K562 (cell line): ENCODE results near the gene RNF207. TPM values are rescaled to one million over a fixed set of nuclear protein-coding genes. Genes with fewer than 3 reads are reported as not detected.

Experiments used
- BRD4 ChIP-seq: fragments of 200-600 bp; sonication (generic); IDR thresholded peaks from 2 replicates; pipeline ENCODE4 v1.6.1; 2017; ENCODE audit warnings: inconsistent platforms
- CREB1 ChIP-seq, 2 experiments: sonication (generic) in 1 of 2; formaldehyde crosslinking in 1 of 2; IDR thresholded peaks; 2 replicates each; pipeline versions ENCODE4 v1.6.1 to v1.8.0; 2012 to 2022; ENCODE audit warnings: inconsistent platforms in 1 of 2, mild to moderate bottlenecking in 1 of 2, missing genetic modification reagents in 1 of 2, moderate library complexity in 1 of 2
- MIER1 ChIP-seq: fragments of 450-650 bp; IDR thresholded peaks from 2 replicates; pipeline ENCODE4 v1.6.1; 2016; ENCODE audit warnings: antibody characterized with exemption, mild to moderate bottlenecking, low read depth
- RCOR1 ChIP-seq, 2 experiments: IDR thresholded peaks; 2 replicates each; pipeline ENCODE4 v1.6.1; 2012; ENCODE audit warnings: low read depth in 2 of 2, low read length in 2 of 2, borderline replicate concordance in 1 of 2, improper control_type of control experiment in 1 of 2
- ZFP36 ChIP-seq: fragments of 150-350 bp; IDR thresholded peaks from 2 replicates; pipeline ENCODE4 v1.6.1; 2018; ENCODE audit warnings: low read length, low read depth; ENCODE audit not compliant: partially characterized antibody
- polyA plus RNA-seq, 8 experiments: library from polyadenylated mRNA; depleted of rRNA in 4 of 8; stranded (reverse) in 5 of 8; unstranded in 3 of 8; fragments of >200 nt; fragmentation: Nextera tagmentation in 2 of 8; fragmentation: Illumina TruSeq in 1 of 8; extraction: Ambion mirVana in 2 of 8; extraction: Trizol in 1 of 8; gene quantifications; 2 replicates each; pipeline versions ENCODE4 v1.2.1 to v1.2.3, GENCODE V29; 2011 to 2014; ENCODE audit warnings: inconsistent platforms in 1 of 8, missing spikeins in 1 of 8
- total RNA-seq, 7 experiments: library from RNA; depleted of rRNA in 6 of 7; stranded (reverse); fragments of >200 nt in 6 of 7; fragmentation: Illumina TruSeq in 2 of 7; extraction: Trizol in 2 of 7; gene quantifications; 2 replicates each; pipeline versions ENCODE4 v1.2.1 to v1.2.3, GENCODE V29; 2011 to 2021; ENCODE audit warnings: low replicate concordance in 1 of 7
- TF ChIP-seq, protein P1 (sequence below), 2 experiments: fragments of 450-650 bp; formaldehyde crosslinking in 1 of 2; IDR thresholded peaks; 2 replicates each; pipeline versions ENCODE4 v1.4.0 to v1.6.1; 2014 to 2020; ENCODE audit warnings: mild to moderate bottlenecking in 2 of 2, borderline replicate concordance in 1 of 2, low read depth in 1 of 2
- TF ChIP-seq, protein P2 (sequence below): IDR thresholded peaks from 2 replicates; pipeline ENCODE4 v1.6.1; 2011; ENCODE audit warnings: borderline replicate concordance, low read depth, mild to moderate bottlenecking, moderate library complexity, low read length; ENCODE audit not compliant: insufficient read depth, poor library complexity, severe bottlenecking
- TF ChIP-seq, protein P3 (sequence below): conservative IDR thresholded peaks from 2 replicates; pipeline ENCODE4 v1.6.1; 2011; ENCODE audit warnings: low read depth, mild to moderate bottlenecking, low read length; ENCODE audit not compliant: control insufficient read depth

RNF207 gene
- total and polyA plus RNA-seq, 9 of the 15 experiments (the other 6 are each of a cell fraction or from before 2014, with no cell fraction given), result 2.7 to 30.6 (median 12.9) TPM

DNA sequence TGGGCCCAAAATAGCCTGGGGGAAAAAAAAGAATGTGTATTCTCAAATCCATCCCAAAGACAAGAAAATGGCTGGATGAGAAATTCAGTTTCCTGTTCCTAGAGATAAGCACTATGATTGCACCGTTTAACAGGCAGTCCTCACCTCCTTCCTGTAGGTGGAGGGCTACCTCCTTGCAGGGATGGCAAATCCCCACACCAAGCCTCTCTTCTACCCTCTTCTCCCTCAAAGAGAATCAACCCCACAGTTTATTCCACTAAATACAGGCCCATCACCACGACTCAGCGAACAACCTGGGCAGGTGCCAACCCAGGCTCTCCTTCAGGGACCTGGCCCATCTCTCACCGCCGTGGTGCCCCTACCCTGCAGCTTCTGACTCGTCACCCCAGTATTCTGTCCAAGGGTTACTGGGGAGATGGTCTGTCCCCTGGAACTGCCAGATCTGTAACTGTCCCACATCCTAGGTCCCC is 22.4 kb upstream of the RNF207 start (continued):
- TF ChIP-seq, protein P1, sequence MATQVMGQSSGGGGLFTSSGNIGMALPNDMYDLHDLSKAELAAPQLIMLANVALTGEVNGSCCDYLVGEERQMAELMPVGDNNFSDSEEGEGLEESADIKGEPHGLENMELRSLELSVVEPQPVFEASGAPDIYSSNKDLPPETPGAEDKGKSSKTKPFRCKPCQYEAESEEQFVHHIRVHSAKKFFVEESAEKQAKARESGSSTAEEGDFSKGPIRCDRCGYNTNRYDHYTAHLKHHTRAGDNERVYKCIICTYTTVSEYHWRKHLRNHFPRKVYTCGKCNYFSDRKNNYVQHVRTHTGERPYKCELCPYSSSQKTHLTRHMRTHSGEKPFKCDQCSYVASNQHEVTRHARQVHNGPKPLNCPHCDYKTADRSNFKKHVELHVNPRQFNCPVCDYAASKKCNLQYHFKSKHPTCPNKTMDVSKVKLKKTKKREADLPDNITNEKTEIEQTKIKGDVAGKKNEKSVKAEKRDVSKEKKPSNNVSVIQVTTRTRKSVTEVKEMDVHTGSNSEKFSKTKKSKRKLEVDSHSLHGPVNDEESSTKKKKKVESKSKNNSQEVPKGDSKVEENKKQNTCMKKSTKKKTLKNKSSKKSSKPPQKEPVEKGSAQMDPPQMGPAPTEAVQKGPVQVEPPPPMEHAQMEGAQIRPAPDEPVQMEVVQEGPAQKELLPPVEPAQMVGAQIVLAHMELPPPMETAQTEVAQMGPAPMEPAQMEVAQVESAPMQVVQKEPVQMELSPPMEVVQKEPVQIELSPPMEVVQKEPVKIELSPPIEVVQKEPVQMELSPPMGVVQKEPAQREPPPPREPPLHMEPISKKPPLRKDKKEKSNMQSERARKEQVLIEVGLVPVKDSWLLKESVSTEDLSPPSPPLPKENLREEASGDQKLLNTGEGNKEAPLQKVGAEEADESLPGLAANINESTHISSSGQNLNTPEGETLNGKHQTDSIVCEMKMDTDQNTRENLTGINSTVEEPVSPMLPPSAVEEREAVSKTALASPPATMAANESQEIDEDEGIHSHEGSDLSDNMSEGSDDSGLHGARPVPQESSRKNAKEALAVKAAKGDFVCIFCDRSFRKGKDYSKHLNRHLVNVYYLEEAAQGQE (IDR thresholded peaks at IDR 0.05; ENCODE audit: borderline replicate concordance), result peak; percentile 44; the same call in 1 of the 2 replicates
- TF ChIP-seq, protein P1 (CRISPR knock-in tag; IDR thresholded peaks at IDR 0.05; ENCODE audit: low read depth), result no peak
- TF ChIP-seq BRD4 (no peak), CREB1 (IDR thresholded peaks at IDR 0.05) (no peak), CREB1 (CRISPR knock-in tag; IDR thresholded peaks at IDR 0.05) (no peak), RCOR1 (IDR thresholded peaks at IDR 0.05; ENCODE audit: borderline replicate concordance in 1 of 2, low read depth in 2 of 2, low read length in 2 of 2) (0 out of 4 replicates have a peak, but pooled peaks of 1 of the 2 experiments have one; percentile 25), ZFP36 (peak; percentile 54), MIER1 (no peak)
- TF ChIP-seq, protein P2, sequence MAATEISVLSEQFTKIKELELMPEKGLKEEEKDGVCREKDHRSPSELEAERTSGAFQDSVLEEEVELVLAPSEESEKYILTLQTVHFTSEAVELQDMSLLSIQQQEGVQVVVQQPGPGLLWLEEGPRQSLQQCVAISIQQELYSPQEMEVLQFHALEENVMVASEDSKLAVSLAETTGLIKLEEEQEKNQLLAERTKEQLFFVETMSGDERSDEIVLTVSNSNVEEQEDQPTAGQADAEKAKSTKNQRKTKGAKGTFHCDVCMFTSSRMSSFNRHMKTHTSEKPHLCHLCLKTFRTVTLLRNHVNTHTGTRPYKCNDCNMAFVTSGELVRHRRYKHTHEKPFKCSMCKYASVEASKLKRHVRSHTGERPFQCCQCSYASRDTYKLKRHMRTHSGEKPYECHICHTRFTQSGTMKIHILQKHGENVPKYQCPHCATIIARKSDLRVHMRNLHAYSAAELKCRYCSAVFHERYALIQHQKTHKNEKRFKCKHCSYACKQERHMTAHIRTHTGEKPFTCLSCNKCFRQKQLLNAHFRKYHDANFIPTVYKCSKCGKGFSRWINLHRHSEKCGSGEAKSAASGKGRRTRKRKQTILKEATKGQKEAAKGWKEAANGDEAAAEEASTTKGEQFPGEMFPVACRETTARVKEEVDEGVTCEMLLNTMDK, result peak; percentile 33
- TF ChIP-seq, protein P3, sequence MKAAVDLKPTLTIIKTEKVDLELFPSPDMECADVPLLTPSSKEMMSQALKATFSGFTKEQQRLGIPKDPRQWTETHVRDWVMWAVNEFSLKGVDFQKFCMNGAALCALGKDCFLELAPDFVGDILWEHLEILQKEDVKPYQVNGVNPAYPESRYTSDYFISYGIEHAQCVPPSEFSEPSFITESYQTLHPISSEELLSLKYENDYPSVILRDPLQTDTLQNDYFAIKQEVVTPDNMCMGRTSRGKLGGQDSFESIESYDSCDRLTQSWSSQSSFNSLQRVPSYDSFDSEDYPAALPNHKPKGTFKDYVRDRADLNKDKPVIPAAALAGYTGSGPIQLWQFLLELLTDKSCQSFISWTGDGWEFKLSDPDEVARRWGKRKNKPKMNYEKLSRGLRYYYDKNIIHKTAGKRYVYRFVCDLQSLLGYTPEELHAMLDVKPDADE, result 0 out of 2 replicates have a peak, but pooled peaks have one; percentile 0
